Right ventricle myocardium superior (tissue), 1 donor: ENCODE results near the gene MPST. TPM values are rescaled to one million over a fixed set of nuclear protein-coding genes. Genes with fewer than 3 reads are reported as not detected.
"Not testable (repeated sequence)": the region's sequence is repeated elsewhere in the genome, so short reads cannot be mapped to it uniquely, and the experiment has no call there.

Experiments
- ATAC-seq: fragments of 200-7000 bp; cut with Tn5 transposase; one replicate; pipeline ENCODE4 v1.9.1; 2020; ENCODE audit warnings: mild to moderate bottlenecking; ENCODE audit not compliant: poor library complexity
- DNase-seq: peaks from one replicate; pipeline ENCODE4 v3.0.0-alpha.2; 2020
- intact Hi-C: fragments of 100-400 bp; cut with DNase I; formaldehyde crosslinking; loops from one replicate; pipeline ENCODE4 v1.11.2; 2022
- long read RNA-seq: library from polyadenylated mRNA; unstranded; transcript quantifications from one replicate; pipeline ENCODE4 v2.0.0, GENCODE V29; 2021
- total RNA-seq: library from RNA; stranded (reverse); fragmentation: NEBNext Ultra II Directional; extraction: Animal tissue kit (Norgen Biotek cat#: 25700); gene quantifications from one replicate; pipeline ENCODE4 v1.2.1, GENCODE V29; 2021
- donor health status: DM: no; HTN: yes; CAD: no; lungs with severe emphysema.

MPST gene
- total RNA-seq = 60.3 TPM
- long read RNA-seq, transcript MPST-206 (3 exons, 1,331 nt) = major isoform, 177 of 295 reads
- long read RNA-seq, transcript MPST-203 (3 exons, 1,345 nt) = minor isoform, 23 of 295 reads
- long read RNA-seq, partial matches to known transcripts = 32 of 295 reads
- long read RNA-seq, other reads (novel, unspliced or antisense) = 56 of 295 reads

GRCh38 chr22:37019309-37020191, at the start of gene MPST, which contains the start of gene TST:
TSS of gene MPST (plus strand) at chr22:37019742. CDS start at chr22:37019837, 95 bp downstream.
TSS of gene TST (minus strand) at chr22:37019447. CDS start at chr22:37018732, 715 bp downstream.
- peak; percentile 89 for DNase-seq

DNA sequence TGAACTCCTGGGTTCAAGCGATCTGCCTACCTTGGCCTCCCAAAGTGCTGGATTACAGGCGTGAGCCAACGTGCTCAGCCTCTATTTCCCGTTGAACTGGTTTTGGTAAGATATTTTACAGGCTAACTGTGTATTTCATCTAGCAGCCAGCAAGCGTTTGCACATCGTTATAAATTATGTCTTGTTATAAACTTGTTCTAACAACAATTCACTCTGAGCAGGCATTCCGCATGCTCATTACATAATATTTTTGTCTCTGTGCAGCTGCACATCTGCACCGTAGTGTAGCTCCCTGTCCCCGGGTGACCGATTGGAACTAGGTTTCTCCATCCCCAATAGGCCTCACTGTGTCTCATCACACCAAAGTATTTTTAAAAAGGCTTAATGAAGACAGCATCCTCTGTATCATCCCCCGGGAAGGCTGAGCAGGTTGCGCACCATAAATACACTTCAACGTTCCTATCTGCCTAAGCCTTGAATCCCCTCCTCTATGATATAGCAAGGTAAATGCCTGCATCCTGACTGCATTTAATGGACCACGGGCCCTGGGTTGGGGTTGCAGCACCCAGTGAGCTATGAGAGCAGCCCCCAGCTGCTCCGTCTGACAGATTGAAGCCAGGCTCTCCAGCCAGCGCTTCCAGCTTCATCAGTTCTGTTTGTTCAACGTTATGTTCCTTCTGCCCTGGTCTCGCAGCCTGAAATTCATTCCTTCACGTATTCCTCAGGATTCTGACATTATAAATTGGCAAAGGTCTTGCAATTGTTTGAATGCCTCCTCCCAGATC, 48.0 kb upstream of the MPST start:
- intact Hi-C loops = loop anchor here (10.0 kb wide), 1 partner anchor 97 kb away; no protein-coding TSS in a partner anchor
- ATAC-seq (no peak), DNase-seq (no peak)

More at GRCh38 chr22:37019309-37020191, at the start of gene MPST, which contains the start of gene TST:
- intact Hi-C loops = no loop called here
- peak; percentile 85 for ATAC-seq

GRCh38 chr22:36976606-36977005, 42.9 kb upstream of the MPST start:
- intact Hi-C loops = loop anchor here (5.0 to 10.0 kb wide), 2 partner anchors 102 to 194 kb away; no protein-coding TSS in a partner anchor
- ATAC-seq = no peak

GRCh38 chr22:36977401-36977861, 42.1 kb upstream of the MPST start:
- ATAC-seq = peak; percentile 76

More at GRCh38 chr22:36976606-36977005, 42.9 kb upstream of the MPST start:
- DNase-seq = no peak

DNA sequence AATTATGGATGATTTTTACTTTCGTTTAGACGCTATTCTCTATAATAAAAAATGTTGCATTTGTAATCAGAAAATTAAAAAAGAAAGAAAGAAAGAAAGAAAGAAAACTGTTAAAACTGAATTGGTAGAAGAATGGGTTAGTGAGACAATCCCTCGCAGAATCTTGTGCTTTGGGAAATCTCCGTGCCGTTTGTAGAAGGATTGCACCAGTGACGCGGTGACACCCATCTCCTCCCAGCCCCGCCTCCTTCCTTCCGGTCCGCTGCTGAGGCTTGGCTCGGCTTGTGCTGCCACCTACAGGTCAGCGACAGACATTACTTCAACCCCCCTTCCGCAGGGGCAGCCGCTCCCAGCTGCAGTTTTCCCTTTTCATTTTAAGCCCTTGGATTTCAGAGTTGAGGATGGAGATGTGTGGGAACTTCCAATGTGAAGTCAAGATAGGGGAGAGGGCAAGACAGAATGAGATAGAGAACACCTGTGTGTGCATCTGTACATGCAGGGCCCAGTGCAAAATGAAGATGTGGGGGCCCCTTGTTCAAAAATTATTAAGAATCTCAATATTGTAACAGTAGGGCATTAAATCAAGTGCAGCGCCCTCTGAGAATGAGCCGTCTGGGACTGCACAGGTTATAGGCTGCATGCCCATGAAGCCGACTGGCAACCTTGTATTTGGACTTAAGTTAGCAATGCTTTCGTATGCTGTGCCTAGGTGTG, 41.4 kb upstream of the MPST start:
- DNase-seq = peak; percentile 94
- ATAC-seq = peak; percentile 99
- intact Hi-C loops = loop anchor here (5.0 to 10.0 kb wide), 2 partner anchors 103 to 196 kb away; no protein-coding TSS in a partner anchor

More at GRCh38 chr22:36977401-36977861, 42.1 kb upstream of the MPST start:
- DNase-seq = peak; percentile 76
- intact Hi-C loops = loop anchor here (5.0 to 10.0 kb wide), 2 partner anchors 103 to 195 kb away; no protein-coding TSS in a partner anchor

- ATAC-seq (no peak), DNase-seq (no peak)
- intact Hi-C loops = loop anchor here (5.0 to 10.0 kb wide), 2 partner anchors 104 to 197 kb away; no protein-coding TSS in a partner anchor
Measured at GRCh38 chr22:36979016-36979910, 40.3 kb upstream of the MPST start.

DNA sequence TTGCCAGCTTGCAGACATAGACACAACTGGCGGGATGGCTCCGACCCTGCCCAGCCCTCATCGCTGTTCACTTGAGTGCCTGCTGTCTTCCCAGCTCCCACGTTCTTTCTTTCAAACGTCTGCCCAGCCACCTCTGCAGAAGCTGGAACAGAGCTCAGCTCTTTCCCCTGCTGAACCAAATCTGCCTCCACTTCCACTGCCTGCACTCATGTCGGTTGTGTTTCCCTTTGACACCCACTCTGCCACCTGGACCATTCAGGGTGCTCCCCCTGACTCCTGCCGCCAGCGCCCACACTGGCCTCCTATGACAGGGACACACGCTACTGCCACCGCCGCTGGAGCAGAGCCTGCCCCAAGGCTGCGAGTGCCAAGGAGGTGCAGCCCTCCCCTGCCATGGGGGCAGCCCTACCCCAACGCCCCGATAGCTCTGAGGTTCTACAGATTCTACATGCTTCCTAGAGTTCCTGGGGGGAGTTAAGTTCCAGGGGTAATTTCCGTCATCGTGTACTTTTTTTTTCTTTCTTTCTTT, 38.2 kb upstream of the MPST start:
- DNase-seq = no peak
- no peak for ATAC-seq
- intact Hi-C loops = no loop called here

- DNase-seq = no peak
- intact Hi-C loops = no loop called here
- ATAC-seq = no peak
Measured at GRCh38 chr22:36982136-36982535, 37.4 kb upstream of the MPST start.

DNA sequence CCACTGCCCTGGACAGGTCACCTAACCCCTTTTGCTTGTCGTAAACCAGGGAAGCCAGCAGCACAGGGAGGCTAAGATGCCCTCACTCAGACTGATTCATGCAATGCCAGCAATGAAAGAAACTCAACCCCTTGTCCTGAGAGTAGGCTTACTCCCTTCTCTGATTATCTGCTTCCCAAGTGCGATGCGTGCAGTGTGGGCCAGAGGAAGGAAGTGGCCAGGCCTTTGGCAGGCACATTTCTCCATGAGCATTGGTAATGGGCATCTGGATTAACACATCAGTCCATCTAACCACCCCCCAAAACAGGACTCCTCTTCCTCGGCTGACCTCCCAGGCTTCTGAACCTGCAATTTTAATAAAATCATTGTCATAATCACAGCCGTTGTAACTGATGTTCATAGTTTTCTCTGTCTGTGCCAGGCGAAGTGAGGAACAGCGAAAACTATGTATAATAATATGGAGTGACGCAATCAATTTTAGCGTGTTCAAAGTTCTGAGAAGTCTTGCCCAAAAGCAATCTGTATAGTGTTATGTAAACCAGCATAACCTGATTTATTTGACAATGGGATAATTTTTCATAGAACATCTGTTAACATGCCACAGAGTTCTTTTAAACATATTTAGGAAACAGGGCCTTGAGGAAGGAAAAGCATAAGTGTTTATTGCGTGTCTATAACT, 34.2 kb upstream of the MPST start:
- intact Hi-C loops = no loop called here
- ATAC-seq = no peak
- no peak for DNase-seq

- no peak for DNase-seq
Measured at GRCh38 chr22:36986242-36986821, 33.2 kb upstream of the MPST start.

DNA sequence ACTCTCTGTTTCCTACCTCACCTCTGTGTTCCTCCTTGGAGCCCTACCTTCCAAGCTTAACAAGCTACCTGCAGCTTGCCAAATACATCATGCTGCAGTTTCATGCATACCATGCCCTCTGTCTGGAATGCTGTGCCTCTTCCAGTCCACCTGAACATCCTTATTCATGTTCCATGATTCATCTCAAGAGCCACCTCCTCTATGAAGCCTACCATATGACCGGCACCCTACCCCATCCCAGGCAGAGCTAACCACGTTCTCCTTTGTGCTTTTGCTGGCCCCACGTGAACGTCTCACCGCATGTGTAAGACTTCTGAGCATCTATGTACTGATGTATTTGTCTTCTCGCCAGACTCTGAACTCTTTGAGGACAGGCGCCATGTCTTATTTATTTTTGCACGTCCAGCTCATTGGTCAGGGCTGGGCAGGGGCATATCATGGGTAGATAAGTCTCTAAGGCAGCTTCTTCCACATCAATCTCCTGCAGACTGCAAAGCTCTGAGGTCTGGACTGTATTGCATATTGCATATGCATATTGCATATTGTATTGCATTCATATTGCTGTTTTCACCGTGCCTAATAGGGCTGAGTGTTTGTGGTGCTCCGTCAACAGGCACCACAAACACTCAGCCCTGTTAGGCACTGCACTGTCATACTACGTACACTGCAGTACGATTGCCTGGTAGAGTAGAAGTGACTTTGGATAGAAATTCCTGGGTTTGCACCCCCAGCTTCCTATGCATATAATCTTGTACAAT, 31.3 kb upstream of the MPST start:
- intact Hi-C loops = no loop called here
- no peak for DNase-seq
- no peak for ATAC-seq

More at GRCh38 chr22:36986242-36986821, 33.2 kb upstream of the MPST start:
- ATAC-seq = no peak
- intact Hi-C loops = no loop called here

DNA sequence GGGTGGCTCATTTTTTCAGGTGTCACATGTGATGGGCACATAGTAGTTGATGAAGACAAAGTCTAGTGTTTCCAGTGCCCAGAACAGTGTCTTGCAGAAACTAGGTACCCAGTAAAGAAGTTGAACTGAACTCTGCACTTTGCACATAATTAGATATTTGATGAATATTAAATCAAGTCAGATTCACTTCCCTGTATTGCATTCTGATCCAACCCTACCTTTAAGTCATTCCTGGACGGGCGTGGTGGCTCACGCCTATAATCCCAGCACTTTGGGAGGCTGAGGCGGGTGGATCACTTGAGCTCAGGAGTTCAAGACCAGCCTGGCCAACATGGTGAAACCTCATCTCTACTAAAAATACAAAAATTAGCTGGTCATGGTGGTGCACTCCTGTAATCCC, 30.5 kb upstream of the MPST start:
- DNase-seq, ATAC-seq, intact Hi-C loops: not testable (repeated sequence)

- no peak for ATAC-seq
- intact Hi-C loops = no loop called here
- DNase-seq = no peak
Measured at GRCh38 chr22:36990457-36990856, 29.1 kb upstream of the MPST start.

- intact Hi-C loops = no loop called here
- DNase-seq (no peak), ATAC-seq (no peak)
Measured at GRCh38 chr22:36991206-36991605, 28.3 kb upstream of the MPST start.

GRCh38 chr22:36997746-36998145, 21.8 kb upstream of the MPST start:
- no peak for ATAC-seq
- DNase-seq = no peak
- intact Hi-C loops = no loop called here
